ENCODE data around the gene CEP350. TPM values are rescaled to one million over a fixed set of nuclear protein-coding genes. Genes with fewer than 3 reads are reported as not detected.

CEP350 gene
- total and polyA plus RNA-seq, 10 of the 15 experiments (the other 5 are each of a cell fraction or from before 2014, with no cell fraction given) = 5.2 to 46.0 (median 23.1) TPM

GRCh38 chr1:180141381-180141934, 186.8 kb downstream of the CEP350 start:
- Histone ChIP-seq H3K9me3 (replicated peaks; ENCODE audit: control insufficient read depth, insufficient read depth, low read length) (no peaks in the 10 kb centered on the region; the same call in 2 of the 3 replicates), H3K27ac (ENCODE audit: control insufficient read depth, insufficient read depth) (no peak overlapping the region), H3K4me2 (ENCODE audit: control insufficient read depth, insufficient read depth) (no peak overlapping the region), H2AFZ (ENCODE audit: control insufficient read depth, low read depth, low read length) (no peak overlapping the region), H3K9ac (ENCODE audit: control insufficient read depth, insufficient read depth, low read length) (no peak overlapping the region), H3K4me1 (ENCODE audit: control insufficient read depth, insufficient read depth, low read length) (no peaks in the 10 kb centered on the region), H4K20me1 (ENCODE audit: control insufficient read depth, insufficient read depth) (no peaks in the 10 kb centered on the region), H3K4me3 (no peak overlapping the region), H3K79me2 (ENCODE audit: control insufficient read depth, insufficient read depth, low read length) (no peaks in the 10 kb centered on the region), H3K27me3 (replicated peaks in 1 of 2; ENCODE audit: control insufficient read depth in 2 of 2, insufficient read depth in 2 of 2, low read length in 1 of 2) (0 out of 4 replicates have a peak, but pooled peaks cover 0 to 1% of the 10 kb centered on the region in 2 experiments), H3K36me3 (ENCODE audit: control insufficient read depth in 2 of 2, insufficient read depth in 2 of 2, low read length in 1 of 2) (no peaks in the 10 kb centered on the region)
- POLR2A ChIA-PET = no interaction called here
- FAIRE-seq = no peak
- in situ Hi-C loops (cut with MboI) (no loop called here), intact Hi-C loops (cut with micrococcal nuclease; ENCODE audit: unreplicated experiment) (no loop called here)
- no peak for TF ChIP-seq ZNF207 (IDR thresholded peaks at IDR 0.05; ENCODE audit: borderline replicate concordance)
- TF ChIP-seq FOS (IDR thresholded peaks at IDR 0.05; ENCODE audit: borderline replicate concordance, extremely low read depth, insufficient read length) = no peak
- TF ChIP-seq SMC3 (IDR thresholded peaks at IDR 0.05; ENCODE audit: borderline replicate concordance, low read length) = no peak
- no peak for TF ChIP-seq MEF2B (IDR thresholded peaks at IDR 0.05; ENCODE audit: partially characterized antibody, poor library complexity, severe bottlenecking)
- TF ChIP-seq BCL11A (IDR thresholded peaks at IDR 0.05; ENCODE audit: low read depth, low read length) = no peak
- TF ChIP-seq SPI1 (IDR thresholded peaks at IDR 0.05; ENCODE audit: borderline replicate concordance, insufficient read depth, low read depth, low read length) = no peak
- no peak for TF ChIP-seq E2F8 (IDR thresholded peaks at IDR 0.05; ENCODE audit: low read depth, partially characterized antibody)
- no peak for TF ChIP-seq HSF1 (IDR thresholded peaks at IDR 0.05; ENCODE audit: low read depth, low read length)
- no peak for TF ChIP-seq ESRRA (IDR thresholded peaks at IDR 0.05; ENCODE audit: low read length)
- no peak for TF ChIP-seq ATF7 (IDR thresholded peaks at IDR 0.05; ENCODE audit: low read depth)
- CTCF ChIA-PET = no interaction called here
- BruUV-seq (replicated peaks) = no TSS peak
- WGBS (ENCODE audit: insufficient coverage, insufficient replicate concordance, low lambda C conversion rate, missing lambda C conversion rate) = 45% methylated on average over 6 of the region's 6 CpGs
- RAD21 ChIA-PET (ENCODE audit: unreplicated experiment) = no interaction called here
- DNase-seq (ENCODE audit: low read depth, low spot score) = no peak
- ATAC-seq = no peak
- SMC1A ChIA-PET (ENCODE audit: uncharacterized antibody, unreplicated experiment) = no interaction called here

Data from GM12878 (cell line).